Measurements from ENCODE around the gene COG2. TPM values are rescaled to one million over a fixed set of nuclear protein-coding genes. Genes with fewer than 3 reads are reported as not detected.

Gene COG2
- total RNA-seq, 6 experiments from 2014 or later, result 9.0 to 18.7 (median 13.0) TPM

- H3K4me3 ChIP-seq, result no peak overlapping the region
- peaks cover 0 to 50% (median 24%) of the 10 kb centered on the region in 4 donors for H3K4me1 ChIP-seq
- peak overlapping the region in 2 of 3 donors; percentile 84 to 92 for H3K27ac ChIP-seq
- no peaks in the 10 kb centered on the region for H3K9me3 ChIP-seq
- no peaks in the 10 kb centered on the region for H3K36me3 ChIP-seq
- intact Hi-C loops (cut with DNase I), result no loop called here
- ATAC-seq, result peak; percentile 46 to 78 (median 68)
- no peaks in the 10 kb centered on the region for H3K27me3 ChIP-seq
- DNase-seq, result peak in 1 of 3 donors; percentile 65
- TF ChIP-seq POLR2A (IDR thresholded peaks at IDR 0.05) (no peak), CTCF (IDR thresholded peaks at IDR 0.05) (no peak)
- WGBS (ENCODE audit: insufficient coverage, low coverage, low lambda C conversion rate, missing lambda C conversion rate), result 11% methylated on average over 5 of the region's 5 CpGs
These were observed 88.7 kb downstream of the COG2 start for GRCh38 chr1:230730977-230731376.

GRCh38 chr1:230735447-230735846 is 93.2 kb downstream of the COG2 start:
- H3K9me3 ChIP-seq, result no peaks in the 10 kb centered on the region
- 56% methylated on average over 2 of the region's 2 CpGs for WGBS (ENCODE audit: insufficient coverage, low coverage, low lambda C conversion rate, missing lambda C conversion rate)
- no peak overlapping the region for H3K27ac ChIP-seq
- H3K4me3 ChIP-seq, result no peak overlapping the region
- intact Hi-C loops (cut with DNase I), result no loop called here
- H3K36me3 ChIP-seq, result no peaks in the 10 kb centered on the region
- ATAC-seq (peak in 1 of 4 donors; percentile 54), DNase-seq (no peak)
- TF ChIP-seq CTCF (IDR thresholded peaks at IDR 0.05) (no peak), POLR2A (IDR thresholded peaks at IDR 0.05) (no peak)
- peaks cover 0 to 10% (median 2%) of the 10 kb centered on the region in 4 donors for H3K4me1 ChIP-seq
- no peaks in the 10 kb centered on the region for H3K27me3 ChIP-seq

GRCh38 chr1:230737622-230738262 is 95.5 kb downstream of the COG2 start:
- no peaks in the 10 kb centered on the region for H3K9me3 ChIP-seq
- no peaks in the 10 kb centered on the region for H3K27me3 ChIP-seq
- no peak overlapping the region for H3K4me3 ChIP-seq
- intact Hi-C loops (cut with DNase I), result no loop called here
- WGBS (ENCODE audit: insufficient coverage, low coverage, low lambda C conversion rate, missing lambda C conversion rate), result 90% methylated on average over 3 of the region's 3 CpGs
- ATAC-seq (no peak), DNase-seq (no peak)
- no peaks in the 10 kb centered on the region for H3K36me3 ChIP-seq
- TF ChIP-seq POLR2A (IDR thresholded peaks at IDR 0.05), result no peak
- TF ChIP-seq CTCF (IDR thresholded peaks at IDR 0.05), result no peak
- H3K4me1 ChIP-seq, result no peaks in the 10 kb centered on the region
- H3K27ac ChIP-seq, result no peak overlapping the region

- no peaks in the 10 kb centered on the region for H3K27me3 ChIP-seq
- H3K9me3 ChIP-seq, result no peaks in the 10 kb centered on the region
- TF ChIP-seq POLR2A (IDR thresholded peaks at IDR 0.05), result no peak
- TF ChIP-seq CTCF (IDR thresholded peaks at IDR 0.05), result no peak
- DNase-seq (no peak), ATAC-seq (no peak)
- H3K27ac ChIP-seq, result no peak overlapping the region
- WGBS (ENCODE audit: insufficient coverage, low coverage, low lambda C conversion rate, missing lambda C conversion rate), result 87% methylated on average over 6 of the region's 12 CpGs
- no peak overlapping the region for H3K4me3 ChIP-seq
- intact Hi-C loops (cut with DNase I), result no loop called here
- no peaks in the 10 kb centered on the region for H3K36me3 ChIP-seq
- peaks cover 0 to 3% (median 0%) of the 10 kb centered on the region in 4 donors for H3K4me1 ChIP-seq
These were observed 97.4 kb downstream of the COG2 start for GRCh38 chr1:230739564-230740290.

Other genes with a start within 250 kb of the COG2 start
- gene PGBD5, start 216.1 kb upstream of the COG2 start, total RNA-seq, result 1 to 10 TPM in 5 of 6 experiments, under 1 TPM in 1; 0.80 to 6.4 (median 2.4) TPM
- gene AGT, start 71.6 kb downstream of the COG2 start, total RNA-seq, result 1,000 to 10,000 TPM; 1,076 to 2,346 (median 1,911) TPM
- not detected for gene CAPN9, start 104.9 kb downstream of the COG2 start, total RNA-seq
- 10 to 100 TPM in 3 of 6 experiments, 1 to 10 TPM in 3; 4.2 to 33.7 (median 17.2) TPM for gene C1orf198, start 226.0 kb downstream of the COG2 start, total RNA-seq

Data from right lobe of liver (tissue), 6 donors.